Right cardiac atrium (tissue), 5 donors: Measurements from ENCODE around the gene SEC14L6. TPM values are rescaled to one million over a fixed set of nuclear protein-coding genes. Genes with fewer than 3 reads are reported as not detected.

Experiments used
- ATAC-seq, 2 donors: fragments of 200-7000 bp; cut with Tn5 transposase; one replicate each; pipeline versions ENCODE4 v1.8.0 to v1.9.1; 2020; ENCODE audit warnings: moderate library complexity in 2 of 2, mild to moderate bottlenecking in 1 of 2
- DNase-seq, 3 donors: peaks; one replicate each; pipeline ENCODE4 v3.0.0-alpha.2; 2020
- H3K27ac ChIP-seq: one replicate; pipeline ENCODE4 v1.5.1; 2013; ENCODE audit warnings: mild to moderate bottlenecking, low read length, control low read depth, moderate library complexity
- H3K27me3 ChIP-seq: one replicate; pipeline ENCODE4 v1.6.1; 2013; ENCODE audit not compliant: control insufficient read depth, insufficient read depth
- H3K4me1 ChIP-seq: one replicate; pipeline ENCODE4 v1.6.1; 2013; ENCODE audit warnings: low read length; ENCODE audit not compliant: control insufficient read depth, insufficient read depth
- H3K4me3 ChIP-seq: one replicate; pipeline ENCODE4 v1.5.1; 2013; ENCODE audit warnings: low read length, control low read depth
- H3K9me3 ChIP-seq: one replicate; pipeline ENCODE4 v1.6.1; 2013; ENCODE audit warnings: low read length; ENCODE audit not compliant: control insufficient read depth
- WGBS: extraction: QIAGEN DNeasy Blood & Tissue Kit; methylation state at CpG from one replicate; pipeline ENCODE4 v1.1.7; 2013; 5-methylcytosine and 5-hydroxymethylcytosine counted together
- intact Hi-C, 4 donors: fragments of 100-400 bp; cut with DNase I; formaldehyde crosslinking; loops; one replicate each; pipeline versions ENCODE4 v1.11.0 to v1.14.0; 2022 to 2023
- polyA plus RNA-seq: library from polyadenylated mRNA; stranded (reverse); fragments of 200-250 nt; gene quantifications from one replicate; pipeline ENCODE4 v1.2.3, GENCODE V29; 2013
- total RNA-seq, 4 donors: library from RNA; stranded (reverse); fragmentation: NEBNext Ultra II Directional; extraction: Animal tissue kit (Norgen Biotek cat#: 25700); gene quantifications; one replicate each; pipeline ENCODE4 v1.2.1, GENCODE V29; 2021
- donor health status: healthy with polysubstance abuse.
- donor health status: DM: no; HTN: yes; CAD: no.
- donor health status: DM: no; HTN: no; CAD: no.
- donor health status: DM: no; HTN: yes; CAD: no; lungs with severe emphysema.
- donor health status: DM: yes; HTN: yes; CAD: no.

The SEC14L6 gene
- total and polyA plus RNA-seq, 5 donors, result 0.17 to 0.40 (median 0.21) TPM

- ATAC-seq, result no peak
- DNase-seq, result no peak
- no peak overlapping the region for H3K4me3 ChIP-seq
- H3K9me3 ChIP-seq, result no peaks in the 10 kb centered on the region
- no peaks in the 10 kb centered on the region for H3K27me3 ChIP-seq
- intact Hi-C loops, result no loop called here
- no peaks in the 10 kb centered on the region for H3K4me1 ChIP-seq
- WGBS, result 69% methylated on average over 4 of the region's 4 CpGs
- H3K27ac ChIP-seq, result no peak overlapping the region
Observed at GRCh38 chr22:30472994-30473720, 73.4 kb downstream of the SEC14L6 start.

Other genes with a start within 250 kb of the SEC14L6 start
- gene TBC1D10A, start 219.8 kb downstream of the SEC14L6 start, total RNA-seq, result 1 to 10 TPM; 5.6 to 9.1 (median 8.5) TPM
- gene TBC1D10A, start 219.8 kb downstream of the SEC14L6 start, polyA plus RNA-seq, result 5.4 TPM
- 100 to 1,000 TPM; 105 to 110 (median 108) TPM for gene SF3A1, start 189.8 kb downstream of the SEC14L6 start, total RNA-seq
- gene SF3A1, start 189.8 kb downstream of the SEC14L6 start, polyA plus RNA-seq, result 16.2 TPM
- 1 to 10 TPM in 3 of 4 donors, under 1 TPM in 1; 0.47 to 2.1 (median 1.4) TPM for gene CCDC157, start 189.7 kb downstream of the SEC14L6 start, total RNA-seq
- gene CCDC157, start 189.7 kb downstream of the SEC14L6 start, polyA plus RNA-seq, result 0.66 TPM
- gene RNF215, start 159.3 kb downstream of the SEC14L6 start, total RNA-seq, result 10 to 100 TPM in 3 of 4 donors, 1 to 10 TPM in 1; 8.7 to 17.0 (median 12.7) TPM
- 5.7 TPM for gene RNF215, start 159.3 kb downstream of the SEC14L6 start, polyA plus RNA-seq
- gene SEC14L2, start 149.7 kb downstream of the SEC14L6 start, total RNA-seq, result 1 to 10 TPM; 2.0 to 5.5 (median 3.5) TPM
- 1.6 TPM for gene SEC14L2, start 149.7 kb downstream of the SEC14L6 start, polyA plus RNA-seq
- 10 to 100 TPM; 15.5 to 29.3 (median 18.6) TPM for gene MTFP1, start 121.0 kb downstream of the SEC14L6 start, total RNA-seq
- 38.9 TPM for gene MTFP1, start 121.0 kb downstream of the SEC14L6 start, polyA plus RNA-seq
- not detected for gene SEC14L3, start 74.7 kb downstream of the SEC14L6 start, total RNA-seq
- not detected for gene SEC14L3, start 74.7 kb downstream of the SEC14L6 start, polyA plus RNA-seq
- not detected for gene SEC14L4, start 41.0 kb downstream of the SEC14L6 start, total RNA-seq
- not detected for gene SEC14L4, start 41.0 kb downstream of the SEC14L6 start, polyA plus RNA-seq
- gene GAL3ST1, start 27.9 kb upstream of the SEC14L6 start, total RNA-seq, result under 1 TPM in 3 of 4 donors, not detected in 1; 0.17 to 0.93 (median 0.47) TPM
- gene GAL3ST1, start 27.9 kb upstream of the SEC14L6 start, polyA plus RNA-seq, result 0.75 TPM
- gene PES1, start 45.2 kb upstream of the SEC14L6 start, total RNA-seq, result 10 to 100 TPM; 23.7 to 31.9 (median 23.8) TPM
- gene PES1, start 45.2 kb upstream of the SEC14L6 start, polyA plus RNA-seq, result 20.1 TPM
- gene TCN2, start 60.4 kb upstream of the SEC14L6 start, total RNA-seq, result 10 to 100 TPM; 10.9 to 33.4 (median 25.5) TPM
- gene TCN2, start 60.4 kb upstream of the SEC14L6 start, polyA plus RNA-seq, result 14.3 TPM
- 1 to 10 TPM; 2.5 to 4.0 (median 2.9) TPM for gene SLC35E4, start 89.0 kb upstream of the SEC14L6 start, total RNA-seq
- 2.9 TPM for gene SLC35E4, start 89.0 kb upstream of the SEC14L6 start, polyA plus RNA-seq
- gene DUSP18, start 121.1 kb upstream of the SEC14L6 start, total RNA-seq, result 1 to 10 TPM; 2.5 to 4.4 (median 3.5) TPM
- 2.1 TPM for gene DUSP18, start 121.1 kb upstream of the SEC14L6 start, polyA plus RNA-seq
- gene OSBP2, start 148.1 kb upstream of the SEC14L6 start, total RNA-seq, result 10 to 100 TPM in 2 of 4 donors, 1 to 10 TPM in 2; 4.1 to 12.3 (median 8.6) TPM
- 7.8 TPM for gene OSBP2, start 148.1 kb upstream of the SEC14L6 start, polyA plus RNA-seq